ENCODE data around the gene IL3. TPM values are rescaled to one million over a fixed set of nuclear protein-coding genes. Genes with fewer than 3 reads are reported as not detected.

The IL3 gene
- total RNA-seq, 4 donors from 2014 or later = not detected

DNA sequence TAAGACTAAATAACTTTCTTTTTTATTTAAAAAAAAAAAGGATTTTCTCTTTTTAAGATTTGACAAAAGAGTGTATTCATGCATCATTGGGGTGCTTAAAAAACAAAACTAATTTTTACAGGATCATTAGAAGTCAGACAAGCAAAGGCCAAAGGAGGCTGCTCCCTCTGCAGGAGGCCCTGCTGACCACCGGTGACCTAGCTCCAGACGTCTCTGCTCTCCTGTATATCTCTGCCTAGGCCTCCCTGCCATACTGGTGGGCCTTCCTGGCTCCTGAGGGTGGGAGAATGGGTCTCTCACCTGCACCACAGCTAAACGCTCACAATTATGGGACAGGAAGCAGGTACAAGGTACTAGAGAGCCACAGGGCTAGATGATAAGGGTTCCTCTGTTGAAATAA, 49.7 kb downstream of the IL3 start:
- peaks cover 0 to 12% (median 2%) of the 10 kb centered on the region in 4 donors for H3K9me3 ChIP-seq
- 58% methylated on average over 3 of the region's 3 CpGs for WGBS

DNA sequence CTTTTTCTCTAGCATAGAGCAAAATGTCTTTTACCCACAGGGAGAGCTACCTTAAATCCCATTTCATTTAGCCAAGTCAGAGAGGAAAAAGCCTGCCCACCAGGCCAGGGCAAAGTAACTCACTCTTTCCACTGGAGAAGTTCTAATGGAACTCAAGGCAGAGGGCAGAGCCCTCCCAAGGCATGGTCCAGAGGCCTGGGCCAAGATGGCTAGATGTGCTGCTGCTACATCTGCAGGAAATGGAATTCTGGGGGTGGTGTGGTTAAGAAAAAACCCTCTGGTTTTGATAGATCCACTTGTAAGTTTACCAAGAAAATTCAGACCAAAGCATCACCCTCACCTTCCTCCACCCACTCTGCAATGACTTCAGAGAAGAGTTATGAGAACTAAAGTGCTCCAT, 50.5 kb downstream of the IL3 start:
- Histone ChIP-seq H3K4me3 (no peak overlapping the region), H3K27me3 (no peaks in the 10 kb centered on the region), H3K9me3 (peaks cover 0 to 12% (median 2%) of the 10 kb centered on the region in 4 donors), H3K27ac (replicated peaks in 1 of 4) (no peak overlapping the region), H3K36me3 (no peaks in the 10 kb centered on the region), H3K4me1 (no peaks in the 10 kb centered on the region)
- intact Hi-C loops (cut with DNase I) = no loop called here
- TF ChIP-seq, protein P1, sequence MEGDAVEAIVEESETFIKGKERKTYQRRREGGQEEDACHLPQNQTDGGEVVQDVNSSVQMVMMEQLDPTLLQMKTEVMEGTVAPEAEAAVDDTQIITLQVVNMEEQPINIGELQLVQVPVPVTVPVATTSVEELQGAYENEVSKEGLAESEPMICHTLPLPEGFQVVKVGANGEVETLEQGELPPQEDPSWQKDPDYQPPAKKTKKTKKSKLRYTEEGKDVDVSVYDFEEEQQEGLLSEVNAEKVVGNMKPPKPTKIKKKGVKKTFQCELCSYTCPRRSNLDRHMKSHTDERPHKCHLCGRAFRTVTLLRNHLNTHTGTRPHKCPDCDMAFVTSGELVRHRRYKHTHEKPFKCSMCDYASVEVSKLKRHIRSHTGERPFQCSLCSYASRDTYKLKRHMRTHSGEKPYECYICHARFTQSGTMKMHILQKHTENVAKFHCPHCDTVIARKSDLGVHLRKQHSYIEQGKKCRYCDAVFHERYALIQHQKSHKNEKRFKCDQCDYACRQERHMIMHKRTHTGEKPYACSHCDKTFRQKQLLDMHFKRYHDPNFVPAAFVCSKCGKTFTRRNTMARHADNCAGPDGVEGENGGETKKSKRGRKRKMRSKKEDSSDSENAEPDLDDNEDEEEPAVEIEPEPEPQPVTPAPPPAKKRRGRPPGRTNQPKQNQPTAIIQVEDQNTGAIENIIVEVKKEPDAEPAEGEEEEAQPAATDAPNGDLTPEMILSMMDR (IDR thresholded peaks at IDR 0.05) = no peak
- no peak for TF ChIP-seq POLR2AphosphoS5 (IDR thresholded peaks at IDR 0.05)
- TF ChIP-seq POLR2A (IDR thresholded peaks at IDR 0.05; ENCODE audit: low read depth) = no peak
- no peak for TF ChIP-seq EP300 (IDR thresholded peaks at IDR 0.05)
- DNase-seq (ENCODE audit: extremely low spot score) = no peak

More for the DNA sequence above, 49.7 kb downstream of the IL3 start:
- intact Hi-C loops (cut with DNase I) = no loop called here
- no peak overlapping the region for H3K27ac ChIP-seq (replicated peaks in 1 of 4)
- TF ChIP-seq, protein P1 (IDR thresholded peaks at IDR 0.05) = no peak
- TF ChIP-seq POLR2A (IDR thresholded peaks at IDR 0.05; ENCODE audit: low read depth) (no peak), POLR2AphosphoS5 (IDR thresholded peaks at IDR 0.05) (no peak), EP300 (IDR thresholded peaks at IDR 0.05) (no peak)
- H3K4me1 ChIP-seq = no peaks in the 10 kb centered on the region
- H3K4me3 ChIP-seq = no peak overlapping the region
- H3K27me3 ChIP-seq = no peaks in the 10 kb centered on the region
- DNase-seq (ENCODE audit: extremely low spot score) = no peak
- no peaks in the 10 kb centered on the region for H3K36me3 ChIP-seq

DNA sequence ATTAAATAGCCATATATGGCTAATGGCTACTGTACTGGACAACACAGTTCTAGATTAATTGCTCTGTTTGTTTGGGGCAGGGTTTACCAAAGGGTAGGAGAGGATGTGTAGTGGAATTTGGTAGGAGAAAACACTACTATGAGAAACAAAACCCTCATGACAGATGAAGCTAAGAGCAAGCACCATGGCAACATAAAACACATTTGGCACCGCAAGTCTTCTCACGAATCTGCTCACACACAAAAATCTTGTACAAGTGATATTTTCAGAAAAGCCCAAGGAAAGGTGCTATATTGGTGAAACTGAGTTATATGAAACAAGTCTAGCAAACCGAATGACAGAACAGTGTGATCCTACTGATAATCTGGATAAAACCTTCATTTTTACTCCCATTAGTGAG, 51.7 kb downstream of the IL3 start:
- intact Hi-C loops (cut with DNase I) = no loop called here
- H3K27me3 ChIP-seq = no peaks in the 10 kb centered on the region
- WGBS = 90% methylated on average over 3 of the region's 3 CpGs
- no peaks in the 10 kb centered on the region for H3K4me1 ChIP-seq
- no peak overlapping the region for H3K4me3 ChIP-seq
- TF ChIP-seq EP300 (IDR thresholded peaks at IDR 0.05) = no peak
- TF ChIP-seq POLR2AphosphoS5 (IDR thresholded peaks at IDR 0.05) = no peak
- TF ChIP-seq, protein P1 (IDR thresholded peaks at IDR 0.05) = no peak
- TF ChIP-seq POLR2A (IDR thresholded peaks at IDR 0.05; ENCODE audit: low read depth) = no peak
- H3K36me3 ChIP-seq = no peaks in the 10 kb centered on the region
- peaks cover 0 to 12% (median 2%) of the 10 kb centered on the region in 4 donors for H3K9me3 ChIP-seq
- H3K27ac ChIP-seq (replicated peaks in 1 of 4) = no peak overlapping the region
- no peak for DNase-seq (ENCODE audit: extremely low spot score)

Small RNA genes lying within 50 kb of the gene (small RNA-seq; reads per million reads assigned to genes)
- gene RF00285 = 0 reads per million in 3 donors

Other genes starting within 250 kb of the IL3 start
- not detected for gene MEIKIN, start 115.0 kb upstream of the IL3 start, total RNA-seq
- 1 to 10 TPM; 1.6 to 2.6 (median 1.9) TPM for gene ACSL6, start 49.0 kb upstream of the IL3 start, total RNA-seq
- not detected for gene CSF2, start 13.1 kb downstream of the IL3 start, total RNA-seq
- 10 to 100 TPM; 28.8 to 44.7 (median 30.8) TPM for gene P4HA2, start 167.2 kb downstream of the IL3 start, total RNA-seq
- gene PDLIM4, start 197.0 kb downstream of the IL3 start, total RNA-seq = 100 to 1,000 TPM in 3 of 4 donors, 10 to 100 TPM in 1; 59.4 to 199 (median 134) TPM
- 1 to 10 TPM in 2 of 4 donors, under 1 TPM in 2; 0.42 to 1.7 (median 1.0) TPM for gene SLC22A4, start 233.7 kb downstream of the IL3 start, total RNA-seq